H1 (cell line): ENCODE measurements around the gene PSMB1. TPM values are rescaled to one million over a fixed set of nuclear protein-coding genes. Genes with fewer than 3 reads are reported as not detected.
A peak's percentile ranks its signal among the peaks of the same experiment; 100 is the strongest.

Source experiments
- CTCF ChIA-PET: fragments of 300-600 bp; sonication (Branson Sonifier 250); formaldehyde crosslinking; loops from one replicate; lab custom pipeline; 2021; ENCODE audit not compliant: partially characterized antibody; lab: Charles Lee
- POLR2A ChIA-PET: fragments of 300-600 bp; sonication (Branson Sonifier 250); formaldehyde crosslinking; loops from one replicate; lab custom pipeline; 2021; ENCODE audit warnings: inconsistent platforms; ENCODE audit not compliant: partially characterized antibody; lab: Charles Lee
- DNase-seq, 2 experiments: peaks; one replicate each; pipeline versions ENCODE4 v3.0.0 to v3.0.0-alpha.2; 2010 to 2022; ENCODE audit warnings: low spot score in 2 of 2, low read depth in 1 of 2, mixed read lengths in 1 of 2
- FAIRE-seq: peaks from 2 replicates; lab custom pipeline; 2011; peaks lifted over from hg19 to GRCh38; lab: Jason Lieb, UNC
- H2AFZ ChIP-seq: 2 replicates; pipeline ENCODE4 v1.8.1; 2012; ENCODE audit warnings: low read length, inconsistent platforms
- H2AK5ac ChIP-seq: 2 replicates; pipeline ENCODE4 v1.6.1; 2013; ENCODE audit warnings: low read depth, low read length
- H2BK120ac ChIP-seq: replicated peaks from 2 replicates; pipeline ENCODE3; 2013; ENCODE audit warnings: low read depth, low read length, inconsistent platforms
- H2BK12ac ChIP-seq: 2 replicates; pipeline ENCODE4 v1.6.1; 2013; ENCODE audit warnings: low read depth, low read length
- H2BK15ac ChIP-seq: 2 replicates; pipeline ENCODE4 v1.6.1; 2013; ENCODE audit warnings: low read length
- H2BK20ac ChIP-seq: 2 replicates; pipeline ENCODE4 v1.6.1; 2013; ENCODE audit warnings: low read length
- H2BK5ac ChIP-seq: 2 replicates; pipeline ENCODE4 v1.6.1; 2013; ENCODE audit warnings: low read depth, low read length
- H3K14ac ChIP-seq: 2 replicates; pipeline ENCODE4 v1.6.1; 2013; ENCODE audit warnings: inconsistent platforms; ENCODE audit not compliant: insufficient read length
- H3K18ac ChIP-seq: 2 replicates; pipeline ENCODE4 v1.6.1; 2013; ENCODE audit warnings: low read length; ENCODE audit errors: extremely low read depth
- H3K23ac ChIP-seq: 2 replicates; pipeline ENCODE4 v1.6.1; 2013; ENCODE audit warnings: inconsistent platforms; ENCODE audit not compliant: insufficient read length
- H3K23me2 ChIP-seq: 2 replicates; pipeline ENCODE4 v1.6.1; 2013; ENCODE audit warnings: low read depth, low read length
- H3K27ac ChIP-seq: 2 replicates; pipeline ENCODE4 v1.6.1; 2011; ENCODE audit warnings: low read depth, low read length, inconsistent platforms
- H3K27me3 ChIP-seq, 4 experiments: replicated peaks in 1 of 4; 1 replicate in 1 of 4; 2 replicates in 3 of 4; pipeline versions ENCODE4 v1.6.1 to v1.8.1; 2011 to 2013; ENCODE audit warnings: low read length in 3 of 4, mild to moderate bottlenecking in 3 of 4, inconsistent platforms in 2 of 4, mixed read lengths in 2 of 4, moderate library complexity in 1 of 4; ENCODE audit not compliant: control insufficient read depth in 3 of 4, insufficient read depth in 3 of 4; ENCODE audit errors: extremely low read depth in 1 of 4
- H3K36me3 ChIP-seq, 4 experiments: 2 replicates each; pipeline versions ENCODE4 v1.6.1 to v1.8.1; 2011 to 2013; ENCODE audit warnings: mild to moderate bottlenecking in 4 of 4, low read length in 3 of 4, moderate library complexity in 2 of 4, control low read depth in 1 of 4, inconsistent platforms in 1 of 4; ENCODE audit not compliant: insufficient read depth in 4 of 4, control insufficient read depth in 2 of 4
- H3K4ac ChIP-seq: replicated peaks from 2 replicates; pipeline ENCODE3; 2013; ENCODE audit warnings: low read length, low read depth, mixed read lengths, inconsistent platforms; ENCODE audit not compliant: insufficient read length
- H3K4me1 ChIP-seq, 4 experiments: replicated peaks in 1 of 4; 1 replicate in 1 of 4; 2 replicates in 3 of 4; pipeline versions ENCODE4 v1.6.1 to v1.8.1; 2011 to 2013; ENCODE audit warnings: low read length in 3 of 4, inconsistent platforms in 2 of 4, mixed read lengths in 1 of 4; ENCODE audit not compliant: insufficient read depth in 4 of 4, control insufficient read depth in 3 of 4
- H3K4me2 ChIP-seq, 2 experiments: 2 replicates each; pipeline versions ENCODE4 v1.6.1 to v1.8.1; 2011 to 2013; ENCODE audit warnings: low read depth in 2 of 2, low read length in 2 of 2, control low read depth in 1 of 2, inconsistent platforms in 1 of 2, mild to moderate bottlenecking in 1 of 2; ENCODE audit not compliant: insufficient read depth in 1 of 2
- H3K4me3 ChIP-seq, 4 experiments: fragments of 200-600, 300-600 bp in 1 of 4; sonication (generic), shearing (Covaris generic), sonication (Bioruptor Twin) in 1 of 4; 2 replicates each; pipeline versions ENCODE4 v1.5.1 to v1.8.1; 2011 to 2016; ENCODE audit warnings: low read length in 4 of 4, low read depth in 3 of 4, control low read depth in 2 of 4, inconsistent platforms in 2 of 4, mild to moderate bottlenecking in 2 of 4, mixed read lengths in 1 of 4, moderate library complexity in 1 of 4; ENCODE audit not compliant: insufficient read depth in 2 of 4; ENCODE audit errors: extremely low read depth in 1 of 4
- H3K56ac ChIP-seq: replicated peaks from 2 replicates; pipeline ENCODE3; 2013; ENCODE audit warnings: low read depth, mild to moderate bottlenecking, mixed read lengths, low read length, inconsistent platforms; ENCODE audit not compliant: insufficient read length
- H3K79me1 ChIP-seq: 2 replicates; pipeline ENCODE4 v1.6.1; 2013; ENCODE audit warnings: low read depth, low read length, control low read depth
- H3K79me2 ChIP-seq, 2 experiments: 2 replicates each; pipeline versions ENCODE4 v1.6.1 to v1.8.1; 2012 to 2013; ENCODE audit warnings: low read length in 2 of 2, mild to moderate bottlenecking in 2 of 2, inconsistent platforms in 1 of 2; ENCODE audit not compliant: insufficient read depth in 2 of 2, control insufficient read depth in 1 of 2
- H3K9ac ChIP-seq, 4 experiments: replicated peaks in 1 of 4; 1 replicate in 1 of 4; 2 replicates in 3 of 4; pipeline versions ENCODE4 v1.6.1 to v1.8.1; 2011 to 2013; ENCODE audit warnings: low read depth in 3 of 4, low read length in 3 of 4, control low read depth in 2 of 4, mild to moderate bottlenecking in 2 of 4, moderate library complexity in 2 of 4, inconsistent platforms in 1 of 4; ENCODE audit errors: extremely low read depth in 1 of 4
- H3K9me3 ChIP-seq, 2 experiments: 2 replicates each; pipeline versions ENCODE4 v1.6.1 to v1.8.1; 2012 to 2013; ENCODE audit warnings: mild to moderate bottlenecking in 2 of 2, moderate library complexity in 2 of 2, control low read depth in 1 of 2, inconsistent platforms in 1 of 2, low read depth in 1 of 2, low read length in 1 of 2, mixed read lengths in 1 of 2; ENCODE audit not compliant: insufficient read depth in 2 of 2
- H4K20me1 ChIP-seq, 2 experiments: replicated peaks in 1 of 2; 2 replicates each; pipeline versions ENCODE3 to v1.8.1; 2011 to 2013; ENCODE audit warnings: inconsistent platforms in 2 of 2, low read length in 2 of 2, mild to moderate bottlenecking in 1 of 2; ENCODE audit not compliant: insufficient read depth in 2 of 2, control insufficient read depth in 1 of 2
- H4K5ac ChIP-seq: 2 replicates; pipeline ENCODE4 v1.6.1; 2013; ENCODE audit warnings: low read length, low read depth, mixed read lengths, inconsistent platforms; ENCODE audit not compliant: insufficient read length
- H4K8ac ChIP-seq: 2 replicates; pipeline ENCODE4 v1.8.0; 2013; ENCODE audit warnings: mild to moderate bottlenecking, moderate library complexity, low read length, inconsistent platforms; ENCODE audit not compliant: insufficient read depth; ENCODE audit errors: extremely low read depth
- H4K91ac ChIP-seq: replicated peaks from 2 replicates; pipeline ENCODE3; 2013; ENCODE audit warnings: low read length, mixed read lengths, inconsistent platforms; ENCODE audit not compliant: insufficient read length
- ASH2L ChIP-seq: fragments of 200-600, 300-600 bp; sonication (generic); IDR thresholded peaks from one replicate; pipeline ENCODE4 v1.7.1; 2017; ENCODE audit warnings: low read length
- CBX5 ChIP-seq: fragments of 300-800, 300-1000 bp; sonication (generic); IDR thresholded peaks from 2 replicates; pipeline ENCODE4 v1.7.1; 2016; ENCODE audit warnings: antibody characterized with exemption, low read length, low read depth
- RAD21 ChIP-seq, 2 experiments: IDR thresholded peaks in 1 of 2; conservative IDR thresholded peaks in 1 of 2; 2 replicates each; pipeline ENCODE4 v1.6.1; 2011; ENCODE audit warnings: low read depth in 2 of 2, low read length in 2 of 2, improper control_type of control experiment in 1 of 2, inconsistent platforms in 1 of 2, mild to moderate bottlenecking in 1 of 2, moderate library complexity in 1 of 2
- SIX5 ChIP-seq: IDR thresholded peaks from 2 replicates; pipeline ENCODE4 v1.6.1; 2011; ENCODE audit warnings: mild to moderate bottlenecking, low read depth, low read length
- SP4 ChIP-seq: IDR thresholded peaks from 2 replicates; pipeline ENCODE4 v1.6.1; 2012; ENCODE audit warnings: low read length, inconsistent platforms
- WGBS, 2 experiments: shearing (Covaris generic) in 1 of 2; methylation state at CpG; one replicate each; pipeline versions ENCODE4 v1.1.6 to v1.1.7; 2013 to 2015; ENCODE audit warnings: low lambda C conversion rate in 2 of 2, mixed read lengths in 2 of 2, inconsistent platforms in 1 of 2, low coverage in 1 of 2, missing lambda C conversion rate in 1 of 2; ENCODE audit not compliant: insufficient replicate concordance in 2 of 2, insufficient coverage in 1 of 2, insufficient read length in 1 of 2; ENCODE audit errors: extremely low coverage in 1 of 2, missing lambda C conversion rate in 1 of 2; 5-methylcytosine and 5-hydroxymethylcytosine counted together
- polyA plus RNA-seq, 7 experiments: library from polyadenylated mRNA; depleted of rRNA in 3 of 7; stranded (reverse) in 5 of 7; unstranded in 2 of 7; fragments of >200 nt in 5 of 7; fragments of 200-250 nt in 2 of 7; gene quantifications; 1 replicate in 5 of 7; 2 replicates in 1 of 7; 4 replicates in 1 of 7; pipeline versions ENCODE4 v1.2.1 to v1.2.3, GENCODE V29; 2011 to 2013; ENCODE audit warnings: missing spikeins in 2 of 7, mixed read lengths in 2 of 7
- total RNA-seq: library from RNA; stranded (reverse); fragmentation: NEBNext Ultra II Directional; extraction: Animal tissue kit (Norgen Biotek cat#: 25700); gene quantifications from 2 replicates; pipeline ENCODE4 v1.2.1, GENCODE V29; 2021

The PSMB1 gene
- total and polyA plus RNA-seq, 2 of the 8 experiments (the other 6 are each of a cell fraction or from before 2014, with no cell fraction given): 237 to 609 TPM

- H3K9ac ChIP-seq: peak overlapping the region; percentile 74 to 88 (median 84)
- no peak overlapping the region for H2BK20ac ChIP-seq
- H2BK5ac ChIP-seq: no peak overlapping the region
- H2BK12ac ChIP-seq: no peak overlapping the region
- no peak overlapping the region for H2AFZ ChIP-seq
- no peaks in the 10 kb centered on the region for H3K9me3 ChIP-seq
- H4K8ac ChIP-seq: no peak overlapping the region
- TF ChIP-seq CBX5 (no peak), SP4 (no peak), RAD21 (IDR thresholded peaks at IDR 0.05 in 1 of 2, conservative IDR thresholded peaks at IDR 0.05 in 1 of 2; ENCODE audit: low read depth in 2 of 2, low read length in 2 of 2) (no peak), SIX5 (no peak), ASH2L (no peak)
- H3K14ac ChIP-seq: no peak overlapping the region
- peaks cover 5% of the 10 kb centered on the region for H3K23me2 ChIP-seq
- no peak overlapping the region for H2BK15ac ChIP-seq
- no peak overlapping the region for H3K18ac ChIP-seq
- ChIA-PET POLR2A (interaction anchor here (0.9 to 4.0 kb wide), 10 partner anchors 8 to 29 kb away, joined by 3 to 37 read pairs (median 6); partner anchors contain the start of genes PSMB1 and TBP), CTCF (interaction anchor here (0.7 to 1.7 kb wide), 9 partner anchors 9 to 884 kb away, joined by 3 to 9 read pairs (median 4); no protein-coding TSS in a partner anchor)
- no peaks in the 10 kb centered on the region for H3K27me3 ChIP-seq
- WGBS, 2 experiments: 2% methylated on average over 12 of the region's 12 CpGs; no CpG with 5 or more reads in 1 of the 2 experiments
- peaks cover 2 to 6% (median 5%) of the 10 kb centered on the region in 4 experiments; a peak in 4 of 7 replicates for H3K4me1 ChIP-seq
- H4K91ac ChIP-seq: no peak overlapping the region
- H4K20me1 ChIP-seq: peaks cover 0 to 2% of the 10 kb centered on the region in 2 experiments
- no peak for FAIRE-seq
- peaks cover 0 to 20% of the 10 kb centered on the region in 2 experiments; a peak in 2 of 4 replicates for H3K79me2 ChIP-seq
- no peak overlapping the region for H3K4ac ChIP-seq
- H3K23ac ChIP-seq: no peak overlapping the region
- no peak overlapping the region for H2AK5ac ChIP-seq
- peak overlapping the region; percentile 67 to 89 (median 82) for H3K4me3 ChIP-seq
- H3K4me2 ChIP-seq: peak overlapping the region; percentile 51 to 75
- peak overlapping the region; percentile 73 for H3K27ac ChIP-seq
- no peak overlapping the region for H4K5ac ChIP-seq
- H3K56ac ChIP-seq: no peak overlapping the region
- peaks cover 8 to 37% (median 18%) of the 10 kb centered on the region in 4 experiments; a peak in 6 of 8 replicates for H3K36me3 ChIP-seq
- no peak for DNase-seq
- H2BK120ac ChIP-seq: no peak overlapping the region
- no peaks in the 10 kb centered on the region for H3K79me1 ChIP-seq
These were observed 30.7 kb upstream of the PSMB1 start for GRCh38 chr6:170583756-170584180.
